Stimulated activated CD4-positive, alpha-beta T cell treated with anti-CD3 and anti-CD28 coated beads, Interleukin-15, amount 100 ng/mL, for 24 hours (primary cell): ENCODE measurements around the gene TMEM181.
"Not testable (repeated sequence)": the region's sequence is repeated elsewhere in the genome, so short reads cannot be mapped to it uniquely, and the experiment has no call there.

ENCODE experiments used
- DNase-seq: peaks from one replicate; pipeline ENCODE4 v3.0.0-alpha.2; 2020

TMEM181 gene

GRCh38 chr6:158538741-158539140 lies 21.1 kb upstream of the TMEM181 start:
- DNase-seq = no peak

GRCh38 chr6:158539413-158539812 lies 20.5 kb upstream of the TMEM181 start:
- DNase-seq = no peak

GRCh38 chr6:158539881-158540280 lies 20.0 kb upstream of the TMEM181 start:
- no peak for DNase-seq

- DNase-seq = no peak
These were observed 16.2 kb upstream of the TMEM181 start for GRCh38 chr6:158543606-158544185.

- no peak for DNase-seq
These were observed 15.5 kb upstream of the TMEM181 start for GRCh38 chr6:158544428-158544827.

- no peak for DNase-seq
These were observed 14.6 kb upstream of the TMEM181 start for GRCh38 chr6:158545043-158545966.

- DNase-seq = no peak
These were observed 11.3 kb upstream of the TMEM181 start for GRCh38 chr6:158548418-158549161.

GRCh38 chr6:158552055-158552795 lies 7.7 kb upstream of the TMEM181 start:
- DNase-seq = no peak

- no peak for DNase-seq
These were observed 7.1 kb upstream of the TMEM181 start for GRCh38 chr6:158552796-158553138.

- no peak for DNase-seq
These were observed 5.1 kb upstream of the TMEM181 start for GRCh38 chr6:158554611-158555361.

GRCh38 chr6:158556113-158556512 lies 3.8 kb upstream of the TMEM181 start:
- no peak for DNase-seq

GRCh38 chr6:158557110-158557509 lies 2.8 kb upstream of the TMEM181 start:
- not testable (repeated sequence) for DNase-seq

GRCh38 chr6:158557927-158558326 lies 2.0 kb upstream of the TMEM181 start:
- no peak for DNase-seq

GRCh38 chr6:158558415-158559306 lies 1.2 kb upstream of the TMEM181 start:
- no peak for DNase-seq

GRCh38 chr6:158559338-158559894 lies 475 bp upstream of the TMEM181 start:
- DNase-seq = no peak

GRCh38 chr6:158560836-158561320 lies 987 bp downstream of the TMEM181 start:
- peak; percentile 46 for DNase-seq

- DNase-seq = no peak
These were observed 1.5 kb downstream of the TMEM181 start for GRCh38 chr6:158561321-158561884.

GRCh38 chr6:158561938-158562337 lies 2.0 kb downstream of the TMEM181 start:
- no peak for DNase-seq

GRCh38 chr6:158564243-158565121 lies 4.6 kb downstream of the TMEM181 start:
- peak; percentile 24 for DNase-seq
